ENCODE measurements around the gene CCDC68. TPM values are rescaled to one million over a fixed set of nuclear protein-coding genes. Genes with fewer than 3 reads are reported as not detected.

CCDC68 gene
- total and polyA plus RNA-seq, 2 of the 4 experiments (the other 2 are of a cell fraction) = 0.46 to 0.54 TPM

DNA sequence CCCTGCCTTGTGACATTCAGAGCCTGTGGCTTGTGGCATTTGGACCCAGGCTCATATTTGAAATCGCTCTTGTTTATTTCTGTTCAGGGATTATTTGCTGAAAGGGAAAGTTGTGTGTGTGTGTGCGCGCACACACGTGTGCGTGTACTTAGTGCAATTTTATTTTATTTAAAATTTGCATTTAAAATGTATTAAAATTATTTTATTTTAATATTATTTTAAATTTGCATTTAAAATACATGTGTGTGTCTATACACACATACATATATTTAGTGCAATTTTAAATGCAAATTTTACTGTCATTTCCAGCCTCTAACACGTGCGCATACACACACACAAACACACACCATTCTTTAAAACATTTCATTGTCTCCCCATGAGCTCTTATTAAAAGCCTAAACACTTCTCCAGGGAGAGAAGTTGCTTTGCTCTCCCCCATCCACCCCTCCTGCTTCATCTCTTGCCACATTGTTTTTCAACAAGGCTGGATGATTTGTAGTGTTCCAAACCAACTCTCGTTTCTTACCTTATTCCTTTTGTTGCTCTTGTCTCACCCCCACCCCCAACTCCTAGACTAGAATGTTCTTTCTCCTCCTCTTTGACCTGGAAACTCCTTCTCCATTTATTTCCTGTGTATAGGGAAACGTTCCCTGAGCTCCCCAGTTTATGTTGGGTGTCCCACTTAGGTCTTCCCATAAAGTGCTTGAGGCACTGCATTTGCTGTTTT is 3.8 kb upstream of the CCDC68 start:
- 100% methylated on average over 2 of the region's 9 CpGs; no CpG with 5 or more reads in 1 of the 2 experiments for WGBS, 2 experiments (ENCODE audit: extremely low coverage in 2 of 2, insufficient read length in 1 of 2)

More for the DNA sequence above, 3.8 kb upstream of the CCDC68 start:
- H4K20me1 ChIP-seq (ENCODE audit: insufficient read depth, low read length) = no peaks in the 10 kb centered on the region
- ChIA-PET POLR2A (ENCODE audit: unreplicated experiment) (no interaction called here), CTCF (interaction anchor here (0.6 to 1.1 kb wide), 2 partner anchors 236 to 267 kb away, joined by 3 to 4 read pairs; no protein-coding TSS in a partner anchor)
- dilution Hi-C loops (cut with HindIII; ENCODE audit: low sequenced_read_pairs, unreplicated experiment) = no loop called here
- ATAC-seq (ENCODE audit: low read depth) (no peak), DNase-seq (no peak)
- H2BK20ac ChIP-seq (ENCODE audit: low read depth, low read length) = peak overlapping the region; percentile 78; the same call in 1 of the 2 replicates
- H3K4ac ChIP-seq (ENCODE audit: low read depth, low read length) = peak overlapping the region; percentile 66; the same call in 1 of the 2 replicates
- peak overlapping the region; percentile 80; the same call in 1 of the 2 replicates for H2AK5ac ChIP-seq (ENCODE audit: low read depth, low read length)
- H3K4me2 ChIP-seq (ENCODE audit: low read depth, low read length) = no peak overlapping the region
- no peak overlapping the region for H4K91ac ChIP-seq (ENCODE audit: insufficient read depth, low read depth, low read length)
- no peaks in the 10 kb centered on the region for H3K36me3 ChIP-seq (ENCODE audit: control insufficient read depth, insufficient read depth, low read length)
- peaks cover 3% of the 10 kb centered on the region; the same call in 1 of the 2 replicates for H3K9me3 ChIP-seq (ENCODE audit: control insufficient read depth, insufficient read depth, low read length)
- no peak overlapping the region for H3K56ac ChIP-seq (ENCODE audit: extremely low read depth, insufficient read depth, low read length)
- peak overlapping the region; percentile 68; the same call in 1 of the 2 replicates for H2BK120ac ChIP-seq (ENCODE audit: low read depth, low read length)
- no peak overlapping the region for H2AFZ ChIP-seq (replicated peaks; ENCODE audit: low read length, poor library complexity)
- no peak for TF ChIP-seq RAD21 (IDR thresholded peaks at IDR 0.05; ENCODE audit: low read length)
- TF ChIP-seq RCOR1 (IDR thresholded peaks at IDR 0.05; ENCODE audit: insufficient replicate concordance, low read length) = no peak
- no peak for TF ChIP-seq SMC3 (IDR thresholded peaks at IDR 0.05; ENCODE audit: low read depth, low read length)
- TF ChIP-seq MAFK (IDR thresholded peaks at IDR 0.05; ENCODE audit: low read depth, low read length) = no peak
- no peak for TF ChIP-seq MXI1 (IDR thresholded peaks at IDR 0.05; ENCODE audit: borderline replicate concordance, low read depth, low read length)
- TF ChIP-seq MAZ (IDR thresholded peaks at IDR 0.05; ENCODE audit: borderline replicate concordance, low read depth, low read length) = no peak
- TF ChIP-seq CEBPB (IDR thresholded peaks at IDR 0.05; ENCODE audit: low read depth, low read length) = no peak
- TF ChIP-seq BHLHE40 (IDR thresholded peaks at IDR 0.05; ENCODE audit: low read depth, low read length) = no peak
- H3K9ac ChIP-seq (ENCODE audit: low read depth, low read length) = no peak overlapping the region
- no peak overlapping the region for H2AK9ac ChIP-seq (replicated peaks; ENCODE audit: low read depth, low read length, poor library complexity)
- H2BK5ac ChIP-seq (ENCODE audit: low read depth, low read length, poor library complexity, severe bottlenecking) = no peak overlapping the region
- no TSS peak for BruUV-seq (replicated peaks)
- H3K4me3 ChIP-seq (ENCODE audit: insufficient read depth, low read depth, low read length) = no peak overlapping the region
- peak overlapping the region; percentile 16 to 51; a peak in 2 of 4 replicates for H4K8ac ChIP-seq (ENCODE audit: low read depth in 2 of 2, low read length in 2 of 2)
- in situ Hi-C loops (cut with MboI; ENCODE audit: low sequenced_read_pairs) = loop anchor here (5.0 kb wide), 1 partner anchor 186 kb away; no protein-coding TSS in a partner anchor
- intact Hi-C loops (cut with micrococcal nuclease) = loop anchor here (5.0 kb wide), 1 partner anchor 186 kb away; no protein-coding TSS in a partner anchor
- no peak overlapping the region; the same call in 1 of the 2 replicates for H3K27ac ChIP-seq (ENCODE audit: insufficient read depth, low read length)
- H2BK15ac ChIP-seq (ENCODE audit: low read depth, low read length) = peak overlapping the region; percentile 60; the same call in 1 of the 3 replicates
- H3K27me3 ChIP-seq (ENCODE audit: control insufficient read depth, insufficient read depth, low read length) = no peaks in the 10 kb centered on the region
- peaks cover 11% of the 10 kb centered on the region for H3K4me1 ChIP-seq (ENCODE audit: control insufficient read depth, insufficient read depth, low read length)
- peak overlapping the region; percentile 66; the same call in 1 of the 2 replicates for H3K23ac ChIP-seq (ENCODE audit: low read depth, low read length)
- H3K9me1 ChIP-seq (ENCODE audit: insufficient read depth, low read length) = peaks cover 10% of the 10 kb centered on the region
- H3K14ac ChIP-seq (replicated peaks; ENCODE audit: low read depth, low read length) = peak overlapping the region; percentile 37; the same call in 1 of the 2 replicates
- H3K79me1 ChIP-seq (ENCODE audit: low read depth in 1 of 2, low read length in 2 of 2) = no peaks in the 10 kb centered on the region; a peak in 1 of 4 replicates
- H3K18ac ChIP-seq (ENCODE audit: low read depth, low read length) = peak overlapping the region; percentile 72
- no peak overlapping the region for H4K5ac ChIP-seq (ENCODE audit: low read depth, low read length)

Measured in IMR-90 (cell line).